ENCODE measurements around the gene PLSCR3.

Gene PLSCR3

DNA sequence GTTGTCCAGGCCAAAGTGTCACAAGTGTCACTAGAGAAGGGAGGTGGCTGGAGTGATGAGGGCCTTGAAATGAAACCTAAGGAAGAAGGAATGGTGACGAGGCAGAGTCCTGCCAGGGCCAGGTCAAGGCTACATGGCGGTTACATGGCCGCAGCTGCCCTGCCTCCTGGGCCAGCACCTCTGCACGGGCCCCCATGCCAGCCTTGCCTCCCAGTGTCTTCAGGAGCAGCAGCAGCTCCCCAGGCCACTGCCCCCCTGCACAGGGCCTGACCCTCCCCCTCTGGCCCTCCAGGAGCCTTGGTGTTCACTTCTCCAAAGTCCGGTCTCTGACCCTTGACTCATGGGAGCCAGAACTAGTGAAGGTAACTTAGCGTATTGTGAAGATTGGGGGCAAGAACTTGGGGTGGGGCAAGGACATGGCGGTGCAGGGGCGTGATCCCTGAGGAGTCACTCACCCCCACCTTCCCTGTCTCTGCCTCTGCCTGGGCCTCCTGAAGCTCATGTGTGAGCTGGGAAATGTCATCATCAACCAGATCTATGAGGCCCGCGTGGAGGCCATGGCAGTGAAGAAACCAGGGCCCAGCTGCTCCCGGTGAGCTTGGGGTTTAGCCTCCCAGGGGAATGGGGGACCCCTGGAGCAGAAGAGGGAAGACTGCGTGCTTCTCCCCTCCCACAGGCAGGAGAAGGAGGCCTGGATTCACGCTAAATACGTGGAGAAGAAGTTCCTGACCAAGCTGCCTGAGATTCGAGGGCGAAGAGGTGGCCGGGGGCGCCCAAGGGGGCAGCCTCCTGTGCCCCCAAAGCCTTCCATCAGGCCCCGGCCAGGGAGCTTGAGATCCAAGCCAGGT, 46.5 kb downstream of the PLSCR3 start:
- DNase-seq (ENCODE audit: low read depth) = no peak

DNA sequence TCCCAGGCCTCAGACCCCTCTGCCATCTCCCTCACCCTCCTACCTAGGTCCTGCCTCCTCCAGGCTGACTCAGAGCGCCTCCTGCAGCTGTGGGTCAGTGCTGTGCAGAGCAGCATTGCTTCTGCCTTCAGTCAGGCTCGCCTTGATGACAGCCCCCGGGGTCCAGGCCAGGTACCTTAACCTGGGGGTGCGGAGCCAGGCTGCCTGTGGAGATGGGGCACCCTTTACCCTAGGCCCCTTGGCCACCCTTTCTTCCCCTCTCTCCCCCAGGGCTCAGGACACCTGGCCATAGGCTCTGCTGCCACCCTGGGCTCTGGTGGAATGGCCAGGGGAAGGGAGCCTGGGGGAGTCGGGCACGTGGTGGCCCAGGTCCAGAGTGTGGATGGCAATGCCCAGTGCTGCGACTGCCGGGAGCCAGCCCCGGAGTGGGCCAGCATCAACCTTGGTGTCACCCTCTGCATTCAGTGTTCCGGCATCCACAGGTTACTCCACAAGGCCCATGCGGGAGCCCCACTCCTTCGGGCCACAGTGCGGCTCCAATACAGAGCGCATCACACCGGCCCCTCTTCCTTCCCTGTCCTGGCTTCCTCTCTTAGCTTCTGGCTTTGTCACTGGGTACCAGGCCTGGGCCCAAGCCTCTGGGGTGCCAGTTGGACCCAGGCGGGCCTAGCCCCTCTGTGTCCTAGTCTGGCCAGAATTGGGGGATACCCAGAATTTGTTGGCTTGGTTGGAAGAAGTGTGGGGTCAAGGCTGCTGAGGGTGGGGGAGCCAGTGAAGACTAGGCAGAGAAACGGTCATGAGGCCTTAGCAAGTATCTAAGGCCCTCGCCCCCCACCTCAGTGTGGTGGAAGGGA, 47.3 kb downstream of the PLSCR3 start:
- no peak for DNase-seq (ENCODE audit: low read depth)

DNA sequence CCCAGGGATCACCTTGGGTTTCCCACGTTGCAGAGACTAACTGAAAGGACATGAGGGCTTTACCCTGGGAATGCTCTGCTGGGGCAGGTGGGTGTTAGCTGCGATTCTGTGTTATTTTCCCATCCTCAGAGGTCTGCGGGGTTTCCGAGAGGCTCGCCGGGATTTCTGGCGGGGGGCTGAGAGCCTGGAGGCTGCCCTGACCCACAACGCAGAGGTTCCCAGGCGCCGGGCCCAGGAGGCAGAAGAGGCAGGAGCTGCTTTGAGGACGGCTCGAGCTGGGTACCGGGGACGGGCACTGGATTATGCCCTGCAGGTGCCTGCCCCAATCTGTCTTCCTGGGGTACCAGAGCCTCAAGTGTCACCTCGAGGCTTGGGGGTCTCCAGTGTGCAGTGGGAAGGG, 51.1 kb downstream of the PLSCR3 start:
- DNase-seq (ENCODE audit: low read depth) = no peak

DNA sequence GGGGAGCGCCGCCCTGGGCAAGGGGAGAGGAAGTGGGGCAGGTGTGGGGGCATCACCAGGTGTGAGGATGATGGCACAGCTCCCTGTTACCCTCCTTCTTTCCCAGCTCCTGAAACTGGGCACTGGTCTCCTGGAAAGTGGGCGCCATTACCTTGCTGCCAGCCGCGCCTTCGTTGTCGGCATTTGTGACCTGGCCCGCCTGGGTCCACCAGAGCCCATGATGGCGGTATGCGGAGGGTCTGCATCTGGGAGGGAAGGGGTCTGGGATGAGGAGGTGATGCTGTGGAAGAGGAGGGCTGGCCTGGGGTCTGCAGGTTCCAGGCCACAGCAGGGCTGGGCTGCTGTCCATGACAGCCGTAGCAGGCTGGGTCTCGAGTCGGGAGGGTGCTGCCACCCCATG, 52.5 kb downstream of the PLSCR3 start:
- DNase-seq (ENCODE audit: low read depth) = no peak

DNA sequence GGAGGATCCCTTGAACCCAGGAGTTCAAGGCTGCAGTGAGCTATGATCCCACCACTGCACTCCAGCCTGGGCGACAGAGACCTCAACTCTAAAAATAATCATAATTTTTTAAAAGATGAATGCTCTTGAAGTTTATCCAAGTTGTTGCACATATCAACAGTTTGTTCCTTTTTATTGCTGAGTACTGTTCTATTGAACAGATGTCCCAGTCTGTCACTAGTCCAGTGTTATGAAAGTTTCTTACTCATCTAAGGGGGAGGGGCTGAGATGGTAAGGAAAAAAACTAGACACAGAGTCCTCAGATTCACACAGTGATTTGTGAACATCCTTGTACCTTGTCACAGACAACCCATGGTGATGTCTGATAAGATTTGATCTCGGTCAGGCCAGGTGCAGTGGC, 54.1 kb downstream of the PLSCR3 start:
- DNase-seq (ENCODE audit: low read depth) = no peak
